Gastrocnemius medialis (tissue), 4 donors: ENCODE results near the gene TRMT112.

Experiments used
- POLR2A ChIP-seq, 2 donors: fragments of 450-650 bp; IDR thresholded peaks; one replicate each; pipeline ENCODE4 v1.6.1; 2017; ENCODE audit warnings: antibody characterized with exemption in 2 of 2, mild to moderate bottlenecking in 2 of 2, moderate library complexity in 2 of 2
- TF ChIP-seq, protein P1 (sequence below), 5 experiments: fragments of 450-650 bp in 3 of 5; fragments of 200-600 bp in 2 of 5; sonication (generic) in 2 of 5; IDR thresholded peaks in 4 of 5; conservative IDR thresholded peaks in 1 of 5; 1 replicate in 4 of 5; 2 replicates in 1 of 5; pipeline ENCODE4 v1.5.1; 2016 to 2019; ENCODE audit warnings: antibody characterized with exemption in 5 of 5, mild to moderate bottlenecking in 3 of 5, moderate library complexity in 3 of 5

DNA sequence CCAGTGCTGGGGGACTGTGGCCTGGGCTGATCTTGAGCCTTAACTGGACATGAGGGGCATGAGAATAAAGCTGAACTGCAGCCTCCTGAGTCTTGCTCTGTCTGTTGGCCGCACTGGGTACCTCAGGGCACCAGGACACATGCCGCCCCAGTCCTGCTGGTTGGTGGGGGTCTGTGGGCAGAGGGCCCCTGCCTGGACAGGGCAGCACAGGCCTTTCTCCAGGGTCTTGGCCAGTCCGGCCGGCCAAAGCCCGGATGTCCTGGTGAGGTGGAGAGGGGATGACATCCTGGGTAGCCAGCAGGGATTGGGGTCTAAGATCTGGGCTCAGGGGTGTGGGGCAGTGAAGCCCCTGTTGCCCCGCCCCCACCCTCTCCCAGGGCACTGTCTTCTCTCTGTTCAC, 40.1 kb upstream of the TRMT112 start:
- TF ChIP-seq, protein P1, sequence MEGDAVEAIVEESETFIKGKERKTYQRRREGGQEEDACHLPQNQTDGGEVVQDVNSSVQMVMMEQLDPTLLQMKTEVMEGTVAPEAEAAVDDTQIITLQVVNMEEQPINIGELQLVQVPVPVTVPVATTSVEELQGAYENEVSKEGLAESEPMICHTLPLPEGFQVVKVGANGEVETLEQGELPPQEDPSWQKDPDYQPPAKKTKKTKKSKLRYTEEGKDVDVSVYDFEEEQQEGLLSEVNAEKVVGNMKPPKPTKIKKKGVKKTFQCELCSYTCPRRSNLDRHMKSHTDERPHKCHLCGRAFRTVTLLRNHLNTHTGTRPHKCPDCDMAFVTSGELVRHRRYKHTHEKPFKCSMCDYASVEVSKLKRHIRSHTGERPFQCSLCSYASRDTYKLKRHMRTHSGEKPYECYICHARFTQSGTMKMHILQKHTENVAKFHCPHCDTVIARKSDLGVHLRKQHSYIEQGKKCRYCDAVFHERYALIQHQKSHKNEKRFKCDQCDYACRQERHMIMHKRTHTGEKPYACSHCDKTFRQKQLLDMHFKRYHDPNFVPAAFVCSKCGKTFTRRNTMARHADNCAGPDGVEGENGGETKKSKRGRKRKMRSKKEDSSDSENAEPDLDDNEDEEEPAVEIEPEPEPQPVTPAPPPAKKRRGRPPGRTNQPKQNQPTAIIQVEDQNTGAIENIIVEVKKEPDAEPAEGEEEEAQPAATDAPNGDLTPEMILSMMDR (IDR thresholded peaks at IDR 0.05 in 4 of 5, conservative IDR thresholded peaks at IDR 0.05 in 1 of 5): no peak
- TF ChIP-seq POLR2A (IDR thresholded peaks at IDR 0.05): no peak
